ENCODE data around the gene WNT7A.

- TF ChIP-seq POLR2A (IDR thresholded peaks at IDR 0.05) (no peak), CTCF (IDR thresholded peaks at IDR 0.05) (no peak)
Measured at GRCh38 chr3:13870902-13871301, 9.0 kb downstream of the WNT7A start.
